GM18508 (cell line): Measurements from ENCODE around the gene GAPT.

Source experiments
- ATAC-seq: cut with Tn5 transposase; IDR thresholded peaks from one replicate; pipeline ENCODE4 v1.9.1; 2021; ENCODE audit warnings: moderate number of reproducible peaks; ENCODE audit not compliant: insufficient read depth, unreplicated experiment

GAPT gene

GRCh38 chr5:58460002-58460731 lies 31.1 kb upstream of the GAPT start, which contains the start of gene PLK2:
TSS of gene PLK2 (minus strand) at chr5:58460086. CDS start at chr5:58459959, 127 bp downstream.
- ATAC-seq, result peak; percentile 46

GRCh38 chr5:58460732-58461286 lies 30.4 kb upstream of the GAPT start:
- peak; percentile 70 for ATAC-seq

GRCh38 chr5:58462154-58462553 lies 29.1 kb upstream of the GAPT start:
- ATAC-seq, result no peak

- ATAC-seq, result no peak
Observed at GRCh38 chr5:58462623-58463230, 28.5 kb upstream of the GAPT start.

- ATAC-seq, result peak; percentile 91
Observed at GRCh38 chr5:58466939-58467338, 24.3 kb upstream of the GAPT start.

GRCh38 chr5:58469896-58470295 lies 21.3 kb upstream of the GAPT start:
- ATAC-seq, result no peak

GRCh38 chr5:58475404-58475803 lies 15.8 kb upstream of the GAPT start:
- no peak for ATAC-seq

- ATAC-seq, result no peak
Observed at GRCh38 chr5:58477760-58478376, 13.4 kb upstream of the GAPT start.

- no peak for ATAC-seq
Observed at GRCh38 chr5:58481066-58481676, 10.1 kb upstream of the GAPT start.

GRCh38 chr5:58481828-58482227 lies 9.4 kb upstream of the GAPT start:
- no peak for ATAC-seq

- no peak for ATAC-seq
Observed at GRCh38 chr5:58482536-58482935, 8.7 kb upstream of the GAPT start.

- no peak for ATAC-seq
Observed at GRCh38 chr5:58484505-58484904, 6.7 kb upstream of the GAPT start.

GRCh38 chr5:58486290-58486689 lies 4.9 kb upstream of the GAPT start:
- ATAC-seq, result no peak

GRCh38 chr5:58490402-58491050 lies 709 bp upstream of the GAPT start:
- peak; percentile 45 for ATAC-seq

GRCh38 chr5:58493141-58493540 lies 1.9 kb downstream of the GAPT start:
- ATAC-seq, result no peak

GRCh38 chr5:58496488-58496887 lies 5.3 kb downstream of the GAPT start:
- no peak for ATAC-seq

GRCh38 chr5:58497386-58497785 lies 6.2 kb downstream of the GAPT start:
- ATAC-seq, result no peak

- no peak for ATAC-seq
Observed at GRCh38 chr5:58497921-58498320, 6.7 kb downstream of the GAPT start.

GRCh38 chr5:58498340-58498942 lies 7.2 kb downstream of the GAPT start:
- ATAC-seq, result no peak

- ATAC-seq, result no peak
Observed at GRCh38 chr5:58499231-58499630, 8.0 kb downstream of the GAPT start.
